ENCODE measurements around the gene SPDYA.

- TF ChIP-seq EZH2 (optimal IDR thresholded peaks at IDR 0.05; ENCODE audit: low read depth, low read length) = no peak
- no peak for TF ChIP-seq CTCF (IDR thresholded peaks at IDR 0.05; ENCODE audit: low read length)
Observed at GRCh38 chr2:28835781-28836180, 25.1 kb downstream of the SPDYA start.

All from MM.1S (cell line).